Stimulated activated CD4-positive, alpha-beta T cell treated with anti-CD3 and anti-CD28 coated beads, Interleukin-15, amount 100 ng/mL, for 24 hours (primary cell): ENCODE results near the gene FRYL.
"Not testable (repeated sequence)": the region's sequence is repeated elsewhere in the genome, so short reads cannot be mapped to it uniquely, and the experiment has no call there.

ENCODE experiments used
- DNase-seq: peaks from one replicate; pipeline ENCODE4 v3.0.0-alpha.2; 2020

Gene FRYL

GRCh38 chr4:48779998-48780864 lies at the start of gene FRYL:
Gene FRYL, minus strand, starts transcription at chr4:48780279. Its CDS starts 145,869 bp downstream, at chr4:48634410.
- DNase-seq, result peak; percentile 99

GRCh38 chr4:48827622-48828021 lies 47.5 kb upstream of the FRYL start:
- no peak for DNase-seq

GRCh38 chr4:48821431-48821830 lies 41.4 kb upstream of the FRYL start:
- not testable (repeated sequence) for DNase-seq

- DNase-seq, result no peak
Observed at GRCh38 chr4:48816971-48817370, 36.9 kb upstream of the FRYL start.

- DNase-seq, result not testable (repeated sequence)
Observed at GRCh38 chr4:48816297-48816696, 36.2 kb upstream of the FRYL start.

- no peak for DNase-seq
Observed at GRCh38 chr4:48815483-48815882, 35.4 kb upstream of the FRYL start.

- no peak for DNase-seq
Observed at GRCh38 chr4:48813964-48814363, 33.9 kb upstream of the FRYL start.

GRCh38 chr4:48812866-48813265 lies 32.8 kb upstream of the FRYL start:
- no peak for DNase-seq

GRCh38 chr4:48804584-48805301 lies 24.7 kb upstream of the FRYL start:
- DNase-seq, result no peak

GRCh38 chr4:48801016-48801715 lies 21.1 kb upstream of the FRYL start:
- DNase-seq, result no peak

- DNase-seq, result not testable (repeated sequence)
Observed at GRCh38 chr4:48800155-48800554, 20.1 kb upstream of the FRYL start.

- DNase-seq, result no peak
Observed at GRCh38 chr4:48799157-48799556, 19.1 kb upstream of the FRYL start.

- DNase-seq, result no peak
Observed at GRCh38 chr4:48798117-48798516, 18.0 kb upstream of the FRYL start.

- DNase-seq, result no peak
Observed at GRCh38 chr4:48796927-48797679, 17.0 kb upstream of the FRYL start.

- no peak for DNase-seq
Observed at GRCh38 chr4:48796191-48796926, 16.3 kb upstream of the FRYL start.

GRCh38 chr4:48795108-48795507 lies 15.0 kb upstream of the FRYL start:
- no peak for DNase-seq

GRCh38 chr4:48792348-48793006 lies 12.4 kb upstream of the FRYL start:
- peak; percentile 33 for DNase-seq

- DNase-seq, result no peak
Observed at GRCh38 chr4:48791313-48791712, 11.2 kb upstream of the FRYL start.

GRCh38 chr4:48790561-48790960 lies 10.5 kb upstream of the FRYL start:
- DNase-seq, result no peak

GRCh38 chr4:48787056-48787455 lies 7.0 kb upstream of the FRYL start:
- no peak for DNase-seq

- DNase-seq, result no peak
Observed at GRCh38 chr4:48786549-48786948, 6.5 kb upstream of the FRYL start.
